ENCODE data around the gene NCF1.
A peak's percentile ranks its signal among the peaks of the same experiment; 100 is the strongest.
"Not testable (repeated sequence)": the region's sequence is repeated elsewhere in the genome, so short reads cannot be mapped to it uniquely, and the experiment has no call there.

NCF1 gene

DNA sequence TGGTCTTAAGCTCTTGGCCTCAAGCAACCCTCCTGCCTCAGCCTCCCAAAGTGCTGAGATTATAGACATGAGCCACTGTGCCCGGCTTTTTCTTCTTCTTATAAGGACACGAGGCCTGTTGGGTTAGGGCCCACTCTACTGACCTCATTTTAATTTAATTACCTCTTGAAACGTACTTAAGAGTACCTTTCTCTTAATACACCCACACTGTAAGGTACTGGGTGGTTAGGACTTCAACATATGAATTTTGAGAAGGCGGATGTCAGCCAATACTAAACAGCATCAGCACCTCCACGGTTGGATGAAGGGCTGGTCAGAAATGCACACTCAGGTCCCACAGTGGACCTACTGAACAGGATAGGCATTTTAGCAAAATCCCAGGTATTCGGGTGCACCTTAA is 7.9 kb downstream of the NCF1 start:
- not testable (repeated sequence) for DNase-seq (ENCODE audit: insufficient read length, low spot score); FAIRE-seq

DNA sequence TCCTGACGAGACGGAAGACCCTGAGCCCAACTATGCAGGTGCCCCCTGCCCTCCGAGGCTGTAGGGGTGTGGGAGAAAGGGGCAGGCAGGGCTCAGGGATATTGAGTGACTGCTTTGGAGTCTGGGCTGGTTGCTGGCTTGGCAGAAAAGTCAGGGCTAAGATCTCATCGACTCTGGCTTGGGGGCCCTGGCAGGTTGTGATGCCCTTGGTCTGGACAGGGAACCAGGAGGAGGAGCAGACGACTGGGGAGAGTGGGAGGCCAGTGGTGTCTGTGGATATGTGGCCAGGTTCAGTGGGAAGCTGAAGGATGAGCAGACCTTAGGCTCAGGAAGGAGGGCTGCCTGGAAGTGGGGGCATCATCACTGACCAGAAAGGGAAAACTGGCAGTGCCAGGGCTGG is 9.8 kb downstream of the NCF1 start:
- DNase-seq (ENCODE audit: insufficient read length, low spot score); FAIRE-seq: not testable (repeated sequence)

DNA sequence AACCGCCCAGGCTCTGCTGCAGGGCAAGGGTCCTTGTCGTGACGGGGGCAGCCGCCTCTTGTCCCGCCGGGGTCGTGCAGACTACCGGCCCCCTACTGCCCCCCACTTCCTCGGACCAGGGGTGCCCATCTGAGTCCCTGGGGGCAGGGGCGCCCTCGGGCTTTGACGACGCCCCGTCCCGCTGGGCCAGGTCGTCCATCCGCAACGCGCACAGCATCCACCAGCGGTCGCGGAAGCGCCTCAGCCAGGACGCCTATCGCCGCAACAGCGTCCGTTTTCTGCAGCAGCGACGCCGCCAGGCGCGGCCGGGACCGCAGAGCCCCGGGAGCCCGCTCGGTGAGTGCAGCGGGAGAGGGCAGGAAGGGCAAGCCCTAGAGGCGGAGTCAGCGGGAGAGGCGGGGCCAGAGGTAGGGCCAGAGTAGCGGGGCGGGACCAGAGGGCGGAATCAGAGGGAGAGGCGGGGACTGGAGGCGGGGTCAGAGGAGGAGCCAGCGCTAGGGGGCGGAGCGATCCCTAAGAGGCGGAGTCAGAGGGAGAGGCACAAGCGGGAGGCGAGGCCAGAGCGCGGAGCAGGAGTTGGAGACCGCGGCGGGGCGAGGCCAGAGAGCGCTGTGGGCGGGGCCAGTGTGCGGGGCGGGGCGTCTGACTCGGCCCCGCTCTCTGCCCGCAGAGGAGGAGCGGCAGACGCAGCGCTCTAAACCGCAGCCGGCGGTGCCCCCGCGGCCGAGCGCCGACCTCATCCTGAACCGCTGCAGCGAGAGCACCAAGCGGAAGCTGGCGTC is 14.7 kb downstream of the NCF1 start:
- peak; percentile 44; the same call in 1 of the 2 replicates for TF ChIP-seq POLR2A (IDR thresholded peaks at IDR 0.05; ENCODE audit: low read depth, low read length)
- FAIRE-seq; DNase-seq (ENCODE audit: insufficient read length, low spot score): not testable (repeated sequence)

DNA sequence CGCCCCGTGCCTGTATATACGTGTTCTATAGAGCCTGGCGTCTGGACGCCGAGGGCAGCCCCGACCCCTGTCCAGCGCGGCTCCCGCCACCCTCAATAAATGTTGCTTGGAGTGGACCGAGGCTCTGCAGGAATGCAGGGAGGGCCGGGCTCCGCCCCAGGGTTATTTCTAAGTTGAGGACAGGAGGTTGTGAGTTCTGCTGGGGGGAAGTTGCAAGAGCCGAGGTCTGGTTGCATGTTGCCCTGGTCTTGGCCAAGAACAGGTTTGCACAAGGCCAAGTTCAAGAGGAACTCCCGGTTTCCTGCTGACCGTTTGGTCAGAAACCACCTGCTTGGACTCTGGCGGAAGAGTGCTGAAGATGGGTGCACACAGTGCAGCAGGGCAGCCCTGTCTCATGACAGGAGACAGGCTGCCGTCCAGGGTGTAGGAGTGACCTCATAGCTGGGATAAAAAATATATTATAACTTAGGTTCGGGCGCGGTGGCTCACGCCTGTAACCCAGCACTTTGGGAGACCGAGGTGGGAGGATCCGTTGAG is 15.5 kb downstream of the NCF1 start:
- peak; percentile 15 for FAIRE-seq
- DNase-seq (ENCODE audit: insufficient read length, low spot score), result not testable (repeated sequence)

DNA sequence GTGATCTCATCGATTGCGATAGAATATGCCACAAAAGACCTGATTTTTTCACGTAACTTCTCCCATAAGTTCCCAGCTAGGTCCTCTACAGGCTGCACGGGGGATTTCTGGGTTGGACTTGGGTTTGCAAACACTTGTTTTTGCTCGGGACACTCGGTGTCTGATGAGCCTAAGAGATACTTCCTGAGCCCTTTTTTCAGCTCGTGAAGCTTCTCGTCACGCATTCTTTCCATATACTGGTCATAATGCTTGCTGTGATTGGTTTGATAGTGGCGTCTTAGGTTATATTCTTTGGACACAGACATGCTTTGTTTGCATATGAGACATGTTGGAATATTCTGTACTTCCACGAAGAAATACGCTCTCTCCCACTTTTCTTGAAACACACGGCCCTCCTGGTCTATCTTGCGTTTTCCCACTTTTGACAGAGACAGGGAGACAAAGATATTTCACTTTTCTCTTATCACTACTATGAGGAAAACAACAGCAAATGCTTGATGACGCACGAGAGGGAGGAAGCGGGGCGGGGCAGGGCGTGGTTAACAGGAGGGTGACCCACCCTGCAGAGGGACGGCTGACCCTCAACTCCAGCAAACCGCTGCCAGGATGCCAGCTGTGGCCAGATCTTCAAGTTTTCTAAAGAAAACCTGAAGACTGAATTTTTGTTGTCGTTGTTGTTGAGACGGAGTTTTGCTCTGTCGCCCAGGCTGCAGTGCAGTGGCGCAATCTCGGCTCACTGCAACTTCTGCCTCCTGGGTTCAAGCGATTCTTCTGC is 24.2 kb downstream of the NCF1 start:
- not testable (repeated sequence) for DNase-seq (ENCODE audit: insufficient read length, low spot score); FAIRE-seq

DNA sequence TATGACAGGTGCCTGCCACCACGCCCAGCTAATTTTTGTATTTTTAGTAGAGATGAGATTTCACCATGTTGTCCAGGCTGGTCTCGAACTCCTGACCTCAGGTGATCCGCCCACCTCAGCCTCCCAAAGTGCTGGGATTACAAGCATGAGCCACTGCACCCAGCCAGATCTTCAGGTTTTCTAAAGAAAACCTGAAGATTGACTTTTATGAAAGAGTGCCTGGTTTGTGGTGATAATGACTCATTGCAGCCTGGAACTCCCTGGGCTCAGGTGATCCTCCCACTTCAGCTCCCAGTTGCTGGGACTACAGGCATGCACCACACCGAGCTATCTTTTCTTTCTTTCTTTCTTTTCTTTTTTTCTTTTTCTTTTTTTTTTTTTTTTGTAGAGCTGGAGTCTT is 24.8 kb downstream of the NCF1 start:
- not testable (repeated sequence) for DNase-seq (ENCODE audit: insufficient read length, low spot score)
- peak; percentile 91 for FAIRE-seq

DNA sequence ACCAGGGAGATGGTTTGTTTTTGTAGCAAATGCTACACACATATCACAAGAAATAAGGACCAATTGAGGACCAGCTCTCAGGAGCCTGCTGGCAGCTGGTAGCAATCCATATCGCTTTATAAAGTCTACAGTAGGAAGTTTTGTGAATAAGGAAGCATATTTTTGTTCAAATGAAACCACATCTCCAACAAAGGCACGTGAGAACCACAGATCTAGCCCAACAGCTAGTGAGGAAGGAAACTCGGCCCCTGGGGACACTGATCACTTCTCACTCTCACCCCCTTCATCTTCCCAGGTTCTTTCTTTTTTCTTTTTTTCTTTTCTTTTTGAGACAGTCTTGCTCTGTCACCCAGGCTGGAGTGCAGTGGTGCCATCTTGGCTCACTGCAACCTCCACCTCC is 42.1 kb downstream of the NCF1 start:
- not testable (repeated sequence) for FAIRE-seq; DNase-seq (ENCODE audit: insufficient read length, low spot score)

DNA sequence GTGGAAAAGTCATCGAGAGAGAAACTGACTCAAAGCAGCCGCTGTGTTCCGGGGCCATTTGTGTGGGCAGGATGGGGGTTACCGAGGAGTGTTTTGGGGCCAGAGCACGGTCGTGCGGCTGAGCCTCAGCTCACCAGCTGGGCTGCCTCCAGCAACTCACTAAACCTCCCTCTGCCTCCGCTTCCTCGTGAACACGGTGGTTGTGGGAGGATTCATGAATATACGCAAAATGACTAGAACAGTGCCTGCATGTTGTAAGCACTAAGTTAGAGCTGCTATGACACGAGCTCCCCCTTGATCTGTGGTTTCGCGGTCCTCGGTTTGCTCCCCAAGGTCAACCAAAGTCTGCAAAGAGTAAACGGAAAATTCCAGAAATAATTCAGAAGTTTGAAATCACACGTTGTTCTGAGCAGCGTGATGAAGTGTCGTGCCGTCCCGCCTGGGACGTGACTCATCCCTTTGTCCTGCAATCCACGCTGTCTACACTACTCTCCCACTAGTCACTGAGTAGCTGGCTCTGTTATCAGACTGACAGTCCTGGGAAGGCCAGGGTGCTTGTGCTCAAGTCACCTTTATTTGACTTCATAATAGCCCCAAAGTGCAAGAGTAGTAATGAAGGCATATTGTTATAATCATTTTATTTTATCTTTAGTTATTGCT is 46.5 kb downstream of the NCF1 start:
- DNase-seq (ENCODE audit: insufficient read length, low spot score); FAIRE-seq: not testable (repeated sequence)

DNA sequence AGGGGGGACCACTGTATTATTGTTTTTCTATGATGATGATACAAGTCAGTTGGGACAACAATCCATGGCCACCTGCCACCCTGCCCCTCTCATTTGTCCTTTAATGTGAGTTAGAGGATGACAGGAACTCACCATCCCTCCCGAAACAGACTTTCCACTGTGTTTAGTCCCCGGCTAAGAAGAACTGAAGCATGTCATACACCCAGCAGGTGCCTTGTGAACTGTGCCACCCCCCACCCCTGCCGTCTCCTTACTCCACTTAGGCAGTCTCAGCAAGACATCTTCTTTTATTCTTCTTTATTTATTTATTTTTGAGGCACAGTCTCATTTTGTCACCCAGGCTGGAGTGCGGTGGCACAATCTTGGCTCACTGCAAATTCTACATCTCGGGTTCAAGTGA is 47.4 kb downstream of the NCF1 start:
- not testable (repeated sequence) for FAIRE-seq; DNase-seq (ENCODE audit: insufficient read length, low spot score)

DNA sequence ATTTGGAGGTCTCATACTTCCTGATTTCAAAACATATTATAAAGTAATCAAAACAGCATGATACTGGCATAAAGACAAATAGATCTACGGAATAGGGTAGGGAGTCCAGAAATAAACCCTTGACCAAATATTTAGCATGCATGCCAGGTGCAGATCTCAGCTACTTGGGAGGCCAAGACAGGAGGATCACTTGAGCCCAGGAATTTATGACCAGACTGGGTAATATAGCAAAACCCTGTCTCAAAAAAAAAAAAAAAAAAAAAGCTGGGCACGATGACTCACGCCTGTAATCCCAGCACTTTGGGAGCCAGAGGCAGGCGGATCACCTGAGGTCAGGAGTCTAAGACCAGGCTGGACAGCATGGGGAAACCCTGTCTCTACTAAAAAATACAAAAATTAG is 56.1 kb downstream of the NCF1 start:
- not testable (repeated sequence) for FAIRE-seq; DNase-seq (ENCODE audit: insufficient read length, low spot score)

DNA sequence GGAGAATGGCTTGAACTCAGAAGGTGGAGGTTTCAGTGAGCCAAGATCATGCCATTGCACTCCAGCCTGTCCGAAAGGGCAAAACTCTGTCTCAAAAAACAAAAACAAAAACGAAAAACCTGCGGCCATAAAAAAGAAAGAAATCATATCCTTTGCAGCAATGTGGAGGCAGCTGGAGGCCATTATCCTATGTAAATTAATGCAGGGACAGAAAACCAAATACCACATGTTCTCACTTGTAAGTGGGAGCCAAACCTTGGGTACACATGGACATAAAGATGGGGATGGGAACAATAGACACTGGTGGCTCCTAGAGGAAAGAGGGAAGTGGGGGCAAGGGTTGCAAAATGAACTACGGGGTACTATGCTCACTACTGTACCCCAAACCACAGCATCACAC is 56.6 kb downstream of the NCF1 start:
- DNase-seq (ENCODE audit: insufficient read length, low spot score); FAIRE-seq: not testable (repeated sequence)
